Limb (tissue), 2 donors: ENCODE results near the gene RNF169.
A peak's percentile ranks its signal among the peaks of the same experiment; 100 is the strongest.
"Not testable (repeated sequence)": the region's sequence is repeated elsewhere in the genome, so short reads cannot be mapped to it uniquely, and the experiment has no call there.

Source experiments
- DNase-seq, 2 donors: peaks; one replicate each; pipeline ENCODE4 v3.0.0-alpha.2; 2016; ENCODE audit errors: extremely low spot score in 2 of 2

The RNF169 gene

DNA sequence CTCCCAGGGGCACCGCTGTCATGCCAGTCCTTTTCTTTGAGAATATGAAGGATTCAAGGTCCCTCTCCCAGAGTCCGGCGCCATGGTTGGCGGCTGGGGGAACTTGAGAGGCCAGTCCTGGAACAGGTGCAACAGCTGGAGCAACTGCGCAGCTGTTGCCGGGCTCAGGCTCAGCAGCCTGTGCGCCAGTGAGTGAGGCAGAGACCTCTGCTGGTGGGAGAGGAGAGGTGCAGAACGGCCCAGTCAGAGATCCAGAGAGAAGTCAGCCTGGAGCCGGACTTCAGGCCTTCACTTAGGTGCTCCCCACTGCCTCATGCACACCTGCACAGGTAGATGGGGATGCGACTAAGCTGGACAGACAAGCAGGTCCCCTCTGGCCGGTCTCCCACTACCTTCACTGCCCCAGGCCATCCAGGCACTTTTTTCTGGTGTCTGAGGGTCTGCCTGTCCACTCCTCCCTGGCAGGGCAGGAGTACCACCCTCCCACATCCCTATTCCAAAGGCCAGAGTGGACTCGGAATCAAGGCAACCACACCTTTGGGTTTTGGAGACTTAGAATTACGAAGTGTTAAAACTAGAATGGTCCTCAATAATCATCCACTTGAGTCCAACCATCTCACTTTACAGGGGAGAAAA is 22.0 kb upstream of the RNF169 start:
- peak; percentile 82 to 89 for DNase-seq

DNA sequence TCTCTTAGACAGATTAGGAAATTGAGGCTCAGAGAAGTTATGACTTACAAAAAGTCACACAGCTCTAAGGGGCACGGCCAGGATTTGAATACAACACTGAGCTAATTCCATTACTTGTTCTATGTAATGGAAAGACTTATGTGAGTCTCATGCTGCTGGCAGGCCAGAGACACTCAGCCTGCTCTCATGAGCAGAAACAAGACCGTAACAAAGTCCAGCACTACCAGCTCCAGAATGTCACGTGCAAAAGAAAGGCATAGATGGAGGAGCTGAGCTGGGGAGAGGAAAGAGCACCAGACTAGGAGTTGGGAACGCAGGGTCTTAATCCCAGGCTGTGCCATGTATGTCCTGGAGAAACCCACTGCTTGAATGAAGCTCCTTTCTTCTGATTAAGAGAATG is 19.3 kb upstream of the RNF169 start:
- DNase-seq = no peak

DNA sequence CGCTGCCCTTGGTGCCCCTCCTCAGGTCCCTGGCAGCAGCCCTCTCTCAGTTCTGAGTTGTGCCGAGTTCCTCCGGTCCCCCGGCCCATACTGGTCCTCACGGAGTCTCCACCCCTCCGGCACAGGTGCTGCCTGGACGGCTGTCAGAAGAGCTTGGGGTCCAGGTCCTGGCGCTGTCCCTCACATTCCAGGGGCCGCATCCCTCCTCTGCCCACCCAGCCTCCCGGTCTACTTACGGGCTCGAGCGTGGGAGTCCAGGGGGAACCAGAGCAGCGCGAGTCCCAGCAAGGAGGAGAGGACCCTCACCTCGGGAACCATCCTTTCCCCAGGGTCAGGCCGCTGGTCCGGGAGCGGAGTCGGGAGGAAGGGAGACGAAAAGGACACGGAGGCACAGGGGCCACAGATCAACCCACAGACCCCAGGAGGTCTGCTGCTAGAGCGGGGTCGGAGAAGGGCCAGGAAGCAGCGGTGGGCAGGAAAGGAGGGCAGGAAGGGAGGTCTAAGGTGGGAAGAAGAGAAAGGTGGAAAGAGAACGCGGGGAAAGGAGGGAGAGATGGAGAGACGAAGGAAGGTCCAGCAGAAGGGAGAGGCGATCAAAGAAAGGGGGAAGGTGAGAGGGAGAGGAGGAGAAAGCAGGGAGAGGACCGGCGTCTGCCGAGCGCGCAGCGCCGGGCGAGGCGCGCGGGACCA is 17.9 kb upstream of the RNF169 start:
- DNase-seq = no peak

DNA sequence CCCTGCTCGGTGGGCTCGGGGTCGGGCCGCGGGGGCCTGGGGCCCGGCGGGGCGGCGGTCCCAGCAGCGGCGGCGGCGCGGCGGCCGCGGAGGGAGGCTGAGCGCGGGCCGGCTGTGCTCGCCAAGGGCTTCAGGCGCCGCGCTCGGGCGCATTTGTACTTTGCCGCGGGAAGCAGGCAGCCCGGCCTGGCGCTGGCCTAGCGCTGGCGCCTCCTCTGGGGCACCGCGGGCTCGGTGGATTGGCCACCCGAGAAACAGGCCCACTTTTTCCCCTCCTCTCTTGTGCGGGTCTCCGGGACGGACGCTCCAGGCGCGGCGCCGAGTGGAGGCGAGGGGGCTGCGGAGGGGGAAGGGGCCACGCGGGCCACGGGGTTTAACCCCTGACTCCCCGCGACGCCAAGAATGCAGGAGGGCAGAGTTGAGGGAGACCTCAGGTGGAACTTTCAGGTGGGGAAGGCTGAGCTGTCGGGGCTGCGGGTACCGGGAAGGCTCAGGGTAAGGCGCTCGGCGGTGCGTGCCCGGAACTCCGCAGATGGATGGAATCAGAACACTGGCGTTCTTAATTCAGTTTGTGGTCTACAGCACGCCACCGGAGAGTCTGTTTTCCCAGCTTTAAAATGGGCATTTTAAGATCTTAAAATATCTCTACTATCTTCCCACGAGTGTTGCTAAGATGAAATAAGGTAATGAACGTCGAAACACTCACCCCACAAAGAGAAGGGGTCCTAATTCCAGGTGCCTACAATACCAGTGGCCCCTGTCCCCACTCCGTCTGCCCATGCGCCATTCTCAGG is 17.2 kb upstream of the RNF169 start, which contains the start of gene CHRDL2:
Gene CHRDL2 (minus strand): TSS at position 126 of the 794 bp plus-strand sequence. CDS start 538 bp downstream, outside the sequence.
- peak in 1 of 2 donors; percentile 54 for DNase-seq

DNA sequence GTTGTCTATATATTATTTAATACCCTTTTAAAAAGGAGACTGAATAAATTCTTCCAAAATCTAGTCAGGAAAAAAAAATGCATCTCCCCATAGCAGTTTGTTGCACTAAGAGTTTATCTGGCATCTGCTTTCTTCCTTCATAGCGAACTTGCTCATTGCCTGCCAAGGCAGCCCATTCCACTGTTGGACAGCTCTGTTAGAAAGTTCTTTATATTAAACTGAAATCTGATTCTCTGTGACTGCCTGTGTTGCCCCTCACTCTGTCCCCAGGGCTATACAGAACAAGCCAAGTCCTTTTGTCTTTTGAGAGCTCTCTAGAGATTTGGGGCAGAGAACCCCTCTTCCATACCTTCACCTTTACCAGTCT is 14.1 kb upstream of the RNF169 start:
- DNase-seq = no peak

DNA sequence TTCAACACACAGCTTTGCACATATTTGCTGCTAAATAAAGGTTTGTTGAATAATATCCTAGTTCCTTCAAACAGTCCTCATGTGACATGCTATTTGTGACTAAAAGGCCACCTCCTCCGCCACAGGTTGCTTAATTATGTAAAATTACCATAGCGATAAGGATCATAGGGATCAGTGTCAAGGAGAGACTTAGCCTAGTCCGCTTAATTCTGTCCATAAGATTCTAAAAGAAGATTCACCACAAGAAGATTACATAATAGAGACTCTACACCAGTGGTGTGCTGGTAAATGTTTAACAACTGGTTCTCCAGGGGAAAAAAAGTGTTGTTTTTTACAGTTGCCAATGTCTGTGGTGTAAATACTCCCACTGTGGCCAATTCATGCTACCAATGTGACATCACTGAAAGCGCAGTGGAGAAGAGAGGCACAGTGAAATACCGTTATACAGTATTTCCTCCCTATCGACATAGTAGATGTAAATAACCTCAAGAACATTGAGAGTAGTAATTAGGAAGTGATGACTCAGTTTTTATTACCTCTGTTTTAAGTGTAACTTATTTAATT is 13.2 kb upstream of the RNF169 start:
- no peak for DNase-seq

DNA sequence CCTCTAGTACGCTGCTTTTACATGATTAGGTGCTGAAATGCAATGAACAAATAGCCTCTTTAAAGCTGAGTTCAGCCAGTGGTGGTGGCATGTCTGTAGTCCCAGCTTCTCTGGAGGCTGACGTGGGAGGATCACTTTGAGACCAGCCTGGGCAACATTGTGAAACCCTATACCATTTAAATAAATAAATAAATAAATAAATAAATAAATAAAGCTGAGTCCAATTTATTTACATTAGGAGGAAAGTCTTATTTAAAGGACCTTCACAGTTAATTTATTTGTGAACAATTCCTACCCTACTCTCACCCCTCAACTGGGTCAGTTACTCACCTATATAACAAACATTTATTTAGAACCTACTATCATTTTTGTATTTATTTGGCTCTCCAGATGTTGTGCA is 12.6 kb upstream of the RNF169 start:
- DNase-seq = no peak

DNA sequence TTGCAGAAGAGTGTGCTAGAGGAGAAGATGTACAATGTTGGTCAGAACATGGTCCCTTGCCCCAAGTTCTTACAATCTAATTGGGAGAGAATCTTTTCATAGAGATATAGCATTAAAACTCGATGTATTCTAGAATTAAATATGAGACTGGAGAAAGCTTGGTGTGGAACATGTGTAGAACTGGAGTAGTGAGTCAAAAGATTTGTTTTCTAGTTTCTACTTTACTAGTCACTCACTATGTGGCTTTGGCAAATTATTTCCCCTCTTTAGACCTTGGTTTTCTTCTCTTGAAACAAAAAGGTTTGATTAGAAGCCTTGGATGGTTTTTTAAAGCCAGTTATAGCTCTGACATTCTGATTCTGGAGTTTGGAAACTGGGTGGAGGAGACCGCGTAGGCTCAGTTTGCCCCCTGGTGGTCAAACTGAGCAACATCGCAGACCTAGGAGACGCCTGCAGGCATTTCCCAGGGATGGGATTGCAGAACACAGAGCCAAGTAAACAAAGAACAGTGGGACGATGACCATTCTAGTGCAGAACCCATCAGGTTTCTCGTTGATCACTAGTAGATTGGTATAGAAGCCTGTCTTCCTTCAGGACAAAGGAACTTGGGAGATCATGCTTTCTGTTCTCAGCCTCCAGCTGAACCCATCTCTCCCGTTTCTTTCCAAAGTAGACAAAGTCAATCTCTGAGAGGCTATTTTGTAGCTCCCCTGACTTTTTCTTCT is 8.9 kb upstream of the RNF169 start:
- DNase-seq = peak; percentile 61 to 62

DNA sequence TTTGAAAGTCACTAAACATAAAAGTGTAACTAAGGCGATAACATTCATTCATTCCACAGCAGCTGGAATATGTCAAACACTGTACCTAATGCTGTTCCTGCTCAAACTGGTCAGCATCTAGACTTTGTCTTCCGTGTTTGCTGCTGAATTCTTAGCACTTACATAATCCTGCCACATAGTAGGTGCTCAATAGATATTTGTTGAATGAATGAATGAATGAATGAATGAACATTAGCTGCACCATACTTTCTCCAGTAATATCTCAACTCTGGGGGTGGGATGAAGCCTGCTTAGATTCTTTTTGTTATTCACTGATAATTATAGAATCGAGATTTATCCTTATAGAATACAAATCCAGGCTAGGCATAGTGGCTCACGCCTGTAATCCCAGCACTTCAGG is 6.6 kb upstream of the RNF169 start:
- DNase-seq = no peak

DNA sequence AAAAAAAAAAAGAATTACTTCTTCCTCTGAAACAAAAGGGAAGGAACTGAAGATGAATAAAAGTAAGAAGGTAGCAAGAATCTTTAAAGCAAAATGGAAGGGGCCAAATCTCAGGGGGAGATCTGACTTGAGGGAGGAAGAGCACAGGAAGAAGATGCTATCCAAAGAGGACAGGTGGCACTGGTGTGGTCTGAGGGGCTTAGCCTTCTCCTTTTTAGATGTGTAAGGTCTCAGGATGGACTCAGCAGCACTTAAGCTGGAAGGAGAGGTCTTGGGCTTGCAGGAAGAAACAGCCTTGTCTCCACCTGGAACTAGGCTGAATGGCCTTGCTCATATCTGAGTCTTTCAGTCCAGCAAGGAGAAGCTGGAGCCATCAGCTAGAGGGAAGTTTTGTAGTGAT is 5.0 kb upstream of the RNF169 start:
- no peak for DNase-seq

DNA sequence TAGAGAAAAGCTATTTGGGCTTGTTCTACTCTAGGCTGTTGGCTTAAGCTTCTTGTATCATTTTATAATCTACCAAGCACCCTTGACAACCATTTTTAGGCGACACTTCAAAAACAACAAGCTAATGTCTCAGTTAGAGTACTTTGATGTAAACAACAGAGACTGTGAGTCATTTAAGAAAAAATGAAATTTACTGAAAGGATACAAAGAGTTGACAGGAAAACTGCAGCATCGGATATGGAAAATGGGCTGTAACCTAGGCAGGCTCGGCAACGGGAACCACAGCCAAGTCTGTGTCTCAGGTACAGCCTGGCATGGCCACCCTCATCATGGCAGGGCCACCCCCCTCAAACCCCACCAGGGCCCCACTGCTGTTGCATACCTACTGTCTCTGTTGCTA is 4.4 kb upstream of the RNF169 start:
- no peak for DNase-seq

DNA sequence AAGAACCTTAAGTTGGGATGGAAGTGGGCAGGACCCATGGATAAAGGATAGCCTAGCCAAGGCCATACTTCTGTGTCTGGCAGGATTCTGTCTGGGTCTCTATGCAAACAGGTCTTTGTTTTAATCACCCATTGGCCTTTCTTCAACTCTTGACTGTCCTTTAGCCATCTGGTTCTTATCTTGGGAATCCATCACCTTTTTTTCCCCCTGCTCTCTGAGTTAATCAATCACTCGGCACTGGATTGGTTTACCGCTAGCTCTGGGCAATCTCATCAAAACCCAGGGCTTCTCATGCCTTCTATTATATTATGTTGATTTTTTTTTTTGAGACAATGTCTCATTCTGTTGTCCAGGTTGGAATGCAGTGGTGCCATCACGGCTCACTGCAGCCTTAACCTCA is 1.8 kb upstream of the RNF169 start:
- DNase-seq = no peak

DNA sequence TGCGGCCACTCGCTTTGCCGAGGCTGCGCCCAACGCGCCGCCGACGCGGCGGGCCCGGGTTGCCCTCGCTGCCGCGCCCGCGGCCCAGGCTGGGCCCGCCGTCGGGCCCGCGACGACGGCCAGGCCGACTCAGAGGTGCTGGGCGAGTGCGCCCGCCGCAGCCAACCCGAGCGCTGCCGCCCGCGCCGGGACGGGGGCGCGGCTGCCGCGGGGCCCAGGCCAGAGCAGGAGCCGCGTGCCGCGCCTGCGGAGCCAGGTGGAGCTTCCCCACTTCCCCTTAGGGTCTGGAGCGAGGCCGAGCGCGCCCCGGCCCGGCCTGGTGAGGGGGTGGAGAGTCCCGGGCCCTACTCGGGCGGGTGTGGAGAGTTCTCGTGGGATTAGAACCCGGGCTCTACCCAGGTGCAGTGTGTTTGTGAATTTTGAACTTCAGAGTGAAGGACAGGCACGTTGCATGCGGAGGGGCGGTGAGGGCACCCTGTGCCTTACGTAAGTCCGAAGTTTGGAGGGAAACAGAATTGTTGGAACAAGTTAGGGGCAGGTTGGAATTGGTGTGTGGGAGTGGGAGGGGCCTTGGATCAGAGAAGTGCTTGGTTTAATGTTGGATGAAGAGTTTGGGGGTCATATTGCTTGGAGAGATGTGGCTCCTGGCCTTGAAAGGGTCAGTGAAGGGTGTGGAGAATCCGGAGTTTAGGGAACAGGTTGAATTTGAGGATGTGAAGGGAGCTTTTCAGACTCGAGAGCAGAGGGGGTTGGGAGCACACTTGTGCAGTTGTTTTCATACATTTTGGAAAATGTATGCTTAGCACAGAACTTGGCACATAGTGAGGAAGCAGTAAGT is 697 bp downstream of the RNF169 start:
- peak; percentile 13 to 78 for DNase-seq

DNA sequence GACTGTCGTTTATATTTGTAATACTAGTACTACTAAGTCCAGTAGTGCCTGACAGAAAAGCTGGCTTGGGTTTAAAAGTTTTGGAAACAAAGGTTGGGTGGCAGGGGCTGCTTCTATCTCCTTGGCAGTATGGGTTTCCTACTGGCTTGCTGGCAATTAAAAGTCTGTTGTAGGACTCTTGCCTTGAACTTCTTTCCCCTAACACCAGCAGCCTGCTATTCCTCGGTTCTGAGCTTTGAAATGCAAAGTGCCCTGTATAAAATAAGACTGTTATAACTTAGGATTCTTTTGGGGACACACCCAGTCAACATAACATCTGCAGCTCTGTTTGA is 1.3 kb downstream of the RNF169 start:
- DNase-seq = no peak

DNA sequence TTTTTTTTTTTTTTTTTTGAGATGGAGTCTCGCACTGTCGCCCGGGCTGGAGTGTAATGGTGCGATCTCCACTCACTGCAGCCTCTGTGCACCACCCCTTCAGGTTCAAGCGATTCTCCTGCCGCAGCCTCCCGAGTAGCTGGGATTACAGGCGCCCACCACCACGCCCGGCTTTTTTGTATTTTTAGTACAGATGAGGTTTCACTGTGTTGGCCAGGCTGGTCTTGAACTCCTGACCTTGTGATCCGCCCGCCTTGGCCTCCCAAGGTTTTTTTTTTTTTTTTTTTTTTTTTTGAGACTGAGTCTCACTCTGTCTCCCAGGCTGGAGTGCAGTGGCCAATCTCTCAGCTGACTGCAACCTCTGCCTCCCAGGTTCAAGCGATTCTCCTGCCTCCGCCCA is 1.9 kb downstream of the RNF169 start:
- not testable (repeated sequence) for DNase-seq

DNA sequence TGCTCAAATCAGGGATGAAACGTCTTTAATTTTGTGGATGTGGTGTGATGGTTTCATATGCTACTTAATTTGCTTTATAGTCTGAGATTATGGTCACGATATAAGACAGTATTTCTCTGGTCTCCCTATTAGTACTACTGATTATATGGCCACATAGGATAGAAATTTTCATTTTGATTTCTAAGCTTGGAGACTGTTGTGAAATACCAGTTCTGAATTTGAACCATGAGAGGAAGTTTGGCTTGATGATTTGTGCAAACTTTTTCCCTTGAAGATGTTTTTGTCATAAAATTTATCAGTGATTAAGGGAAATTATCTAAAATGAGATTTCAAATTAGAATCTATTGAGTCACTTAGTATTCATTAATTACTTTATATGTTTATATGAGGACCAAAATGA is 2.7 kb downstream of the RNF169 start:
- no peak for DNase-seq

DNA sequence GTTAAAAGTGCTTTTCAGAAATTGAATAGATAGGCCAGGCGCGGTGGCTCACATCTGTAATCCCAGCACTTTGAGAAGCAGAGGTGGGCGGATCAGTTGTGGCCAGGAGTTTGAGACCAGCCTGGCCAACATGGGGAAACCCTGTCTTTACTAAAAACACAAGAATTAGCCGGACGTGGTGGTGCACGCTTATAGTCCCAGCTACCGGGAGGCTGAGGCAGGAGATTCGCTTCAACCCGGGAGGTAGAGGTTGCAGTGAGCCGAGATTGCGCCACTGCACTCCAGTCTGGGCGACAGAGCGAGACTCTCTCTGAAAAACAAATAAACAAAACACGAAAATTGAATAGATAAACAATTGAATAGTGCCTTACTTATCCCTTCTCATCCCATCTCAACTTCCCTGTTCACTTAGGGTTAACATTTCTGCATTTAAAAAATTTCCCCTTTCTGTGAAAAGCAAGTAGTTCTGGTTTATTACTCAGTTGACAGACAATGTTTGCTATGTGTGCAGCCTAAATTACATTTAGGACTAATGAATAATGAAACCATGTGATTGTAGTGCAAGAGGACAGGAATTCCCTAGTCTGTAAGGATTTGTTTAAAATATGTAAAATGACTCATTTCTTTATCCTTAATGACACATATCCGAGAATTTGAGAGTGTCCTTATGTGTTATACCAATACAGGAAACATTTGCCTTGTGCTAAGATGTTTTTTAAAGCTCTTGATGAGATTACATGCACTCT is 6.0 kb downstream of the RNF169 start:
- no peak for DNase-seq

DNA sequence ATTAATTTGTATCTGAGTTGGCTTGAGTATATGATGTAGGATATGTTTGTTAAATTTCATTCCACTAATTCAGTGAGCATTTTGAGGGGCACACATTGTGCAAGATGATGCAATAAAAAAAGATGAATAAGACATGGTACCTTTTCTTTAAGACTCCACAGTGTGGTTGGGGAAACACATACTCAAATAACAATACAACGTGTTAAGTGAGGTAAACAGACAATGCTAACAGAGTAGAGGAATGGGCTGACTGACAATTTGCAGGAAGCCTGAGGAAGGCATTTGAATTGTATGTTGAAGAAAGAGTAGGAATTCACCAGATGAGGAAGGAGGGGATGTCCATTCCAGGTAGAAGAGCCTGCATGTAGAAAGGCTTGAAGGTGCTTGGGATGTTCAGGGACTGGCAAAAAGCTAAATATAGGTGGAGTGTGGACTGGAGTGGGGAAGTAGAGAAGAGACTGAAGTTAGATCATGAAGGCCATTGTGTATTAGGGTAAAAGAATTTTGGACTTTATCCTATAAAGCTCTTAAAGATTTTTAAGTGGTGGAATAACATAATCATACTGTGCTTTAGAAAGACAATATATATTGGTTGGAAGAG is 6.8 kb downstream of the RNF169 start:
- no peak for DNase-seq

DNA sequence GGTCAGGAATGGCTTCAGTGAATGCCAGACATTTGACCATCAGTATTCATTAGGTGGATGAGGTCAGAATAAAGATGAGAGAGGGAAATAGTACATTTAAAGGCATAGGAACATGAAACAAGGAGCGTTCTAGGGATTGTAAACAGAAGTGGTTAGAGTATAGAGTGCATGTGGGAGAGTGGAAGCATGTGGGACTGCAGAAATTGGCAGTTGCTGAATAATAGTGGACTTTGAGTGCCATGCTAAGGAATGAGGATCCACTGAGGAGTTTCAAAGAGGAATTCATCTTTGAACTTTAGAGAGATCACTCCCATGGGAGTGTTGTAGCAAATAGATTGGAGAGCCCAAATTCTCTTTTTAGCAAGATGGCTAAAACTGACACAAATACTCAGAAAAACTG is 7.9 kb downstream of the RNF169 start:
- DNase-seq = no peak

DNA sequence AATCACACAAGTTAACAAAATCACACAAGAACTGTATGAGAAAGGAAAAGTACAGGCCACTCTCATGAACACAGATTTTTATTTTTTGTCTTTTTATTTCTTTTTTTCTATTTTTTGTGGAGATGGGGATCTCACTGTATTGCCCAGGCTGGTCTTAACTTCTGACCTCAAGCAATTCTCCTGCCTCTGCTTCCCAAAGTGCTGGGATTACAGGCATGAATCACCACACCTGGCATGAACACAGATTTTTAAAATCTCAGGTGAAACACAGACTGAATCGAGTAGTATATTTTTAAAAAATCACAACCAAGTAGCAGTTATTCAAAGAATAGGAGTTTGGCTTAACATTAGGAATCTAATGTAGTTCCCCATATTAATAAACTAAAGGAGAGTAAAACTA is 18.3 kb downstream of the RNF169 start:
- no peak for DNase-seq
